ENCODE measurements around the gene GRWD1.
A peak's percentile ranks its signal among the peaks of the same experiment; 100 is the strongest.

The GRWD1 gene

GRCh38 chr19:48398375-48399235 is 47.2 kb upstream of the GRWD1 start:
- H3K4ac ChIP-seq (ENCODE audit: low read depth, low read length): peak overlapping the region; percentile 49
- H3K79me1 ChIP-seq (ENCODE audit: low read length): no peaks in the 10 kb centered on the region
- H3K27me3 ChIP-seq (ENCODE audit: insufficient read depth, low read length, poor library complexity): peaks cover 15% of the 10 kb centered on the region
- no peak overlapping the region for H4K5ac ChIP-seq (ENCODE audit: low read length)
- WGBS (ENCODE audit: extremely low coverage, insufficient coverage, low lambda C conversion rate): no CpG with 5 or more reads among the region's 104 CpGs
- H3K4me2 ChIP-seq (ENCODE audit: low read length): peak overlapping the region; percentile 64
- no peak overlapping the region for H3K27ac ChIP-seq (ENCODE audit: low read depth, low read length)
- H3K4me3 ChIP-seq (ENCODE audit: low read length): peak overlapping the region; percentile 35
- H4K8ac ChIP-seq (ENCODE audit: low read depth, low read length): no peak overlapping the region
- H3K79me2 ChIP-seq (ENCODE audit: control insufficient read depth, insufficient read depth, low read length): no peaks in the 10 kb centered on the region
- H2AK5ac ChIP-seq (ENCODE audit: low read length): no peak overlapping the region
- H3K4me1 ChIP-seq (ENCODE audit: control insufficient read depth, low read depth, low read length): peaks cover 5% of the 10 kb centered on the region
- H3K9ac ChIP-seq (ENCODE audit: low read length): peak overlapping the region; percentile 78
- no peaks in the 10 kb centered on the region for H3K36me3 ChIP-seq (ENCODE audit: control insufficient read depth, insufficient read depth, low read length)
- H3K23ac ChIP-seq (ENCODE audit: low read length): peak overlapping the region; percentile 95
- H2BK15ac ChIP-seq (replicated peaks; ENCODE audit: low read depth): no peak overlapping the region
- DNase-seq: peak; percentile 97
- H3K56ac ChIP-seq (ENCODE audit: low read length): peak overlapping the region; percentile 84
- no peak overlapping the region for H2BK120ac ChIP-seq (ENCODE audit: low read depth, low read length)
- peak overlapping the region; percentile 53 for H3K18ac ChIP-seq (ENCODE audit: low read length)
- no peak overlapping the region for H2BK5ac ChIP-seq (ENCODE audit: low read length)

GRCh38 chr19:48400018-48400742 is 45.6 kb upstream of the GRWD1 start:
- WGBS (ENCODE audit: extremely low coverage, insufficient coverage, low lambda C conversion rate): no CpG with 5 or more reads among the region's 14 CpGs
- H3K9ac ChIP-seq (ENCODE audit: low read length): peak overlapping the region; percentile 56
- H4K8ac ChIP-seq (ENCODE audit: low read depth, low read length): no peak overlapping the region
- H3K79me1 ChIP-seq (ENCODE audit: low read length): no peaks in the 10 kb centered on the region
- H2BK5ac ChIP-seq (ENCODE audit: low read length): no peak overlapping the region
- H3K4me2 ChIP-seq (ENCODE audit: low read length): peak overlapping the region; percentile 60
- H3K4me3 ChIP-seq (ENCODE audit: low read length): no peak overlapping the region
- H3K79me2 ChIP-seq (ENCODE audit: control insufficient read depth, insufficient read depth, low read length): no peaks in the 10 kb centered on the region
- H3K27me3 ChIP-seq (ENCODE audit: insufficient read depth, low read length, poor library complexity): peaks cover 9% of the 10 kb centered on the region
- H3K4me1 ChIP-seq (ENCODE audit: control insufficient read depth, low read depth, low read length): peaks cover 5% of the 10 kb centered on the region
- no peak overlapping the region for H3K4ac ChIP-seq (ENCODE audit: low read depth, low read length)
- H3K18ac ChIP-seq (ENCODE audit: low read length): no peak overlapping the region
- H3K23ac ChIP-seq (ENCODE audit: low read length): no peak overlapping the region
- H3K36me3 ChIP-seq (ENCODE audit: control insufficient read depth, insufficient read depth, low read length): no peaks in the 10 kb centered on the region
- H3K56ac ChIP-seq (ENCODE audit: low read length): peak overlapping the region; percentile 68
- no peak overlapping the region for H2AK5ac ChIP-seq (ENCODE audit: low read length)
- no peak overlapping the region for H2BK15ac ChIP-seq (replicated peaks; ENCODE audit: low read depth)
- DNase-seq: peak; percentile 94
- no peak overlapping the region for H2BK120ac ChIP-seq (ENCODE audit: low read depth, low read length)
- H3K27ac ChIP-seq (ENCODE audit: low read depth, low read length): peak overlapping the region; percentile 31
- H4K5ac ChIP-seq (ENCODE audit: low read length): no peak overlapping the region

- Histone ChIP-seq H2BK120ac (ENCODE audit: low read depth, low read length) (no peak overlapping the region), H2BK15ac (replicated peaks; ENCODE audit: low read depth) (no peak overlapping the region)
These were observed 44.5 kb upstream of the GRWD1 start for GRCh38 chr19:48401287-48401686.

GRCh38 chr19:48403606-48404005 is 42.2 kb upstream of the GRWD1 start:
- Histone ChIP-seq H2BK5ac (ENCODE audit: low read length) (no peak overlapping the region), H3K23ac (ENCODE audit: low read length) (no peak overlapping the region), H3K36me3 (ENCODE audit: control insufficient read depth, insufficient read depth, low read length) (no peaks in the 10 kb centered on the region), H4K5ac (ENCODE audit: low read length) (no peak overlapping the region), H3K4me2 (ENCODE audit: low read length) (no peak overlapping the region), H3K56ac (ENCODE audit: low read length) (no peak overlapping the region), H3K4me1 (ENCODE audit: control insufficient read depth, low read depth, low read length) (peaks cover 1% of the 10 kb centered on the region), H3K4me3 (ENCODE audit: low read length) (no peak overlapping the region), H2AK5ac (ENCODE audit: low read length) (no peak overlapping the region), H3K4ac (ENCODE audit: low read depth, low read length) (no peak overlapping the region), H2BK15ac (replicated peaks; ENCODE audit: low read depth) (no peak overlapping the region), H3K27me3 (ENCODE audit: insufficient read depth, low read length, poor library complexity) (no peaks in the 10 kb centered on the region), H2BK120ac (ENCODE audit: low read depth, low read length) (no peak overlapping the region), H3K79me1 (ENCODE audit: low read length) (no peaks in the 10 kb centered on the region), H3K27ac (ENCODE audit: low read depth, low read length) (no peak overlapping the region), H3K18ac (ENCODE audit: low read length) (no peak overlapping the region), H4K8ac (ENCODE audit: low read depth, low read length) (no peak overlapping the region), H3K79me2 (ENCODE audit: control insufficient read depth, insufficient read depth, low read length) (no peaks in the 10 kb centered on the region), H3K9ac (ENCODE audit: low read length) (no peak overlapping the region)
- no CpG with 5 or more reads among the region's 3 CpGs for WGBS (ENCODE audit: extremely low coverage, insufficient coverage, low lambda C conversion rate)
- peak; percentile 91 for DNase-seq

More at GRCh38 chr19:48401287-48401686, 44.5 kb upstream of the GRWD1 start:
- Histone ChIP-seq H3K36me3 (ENCODE audit: control insufficient read depth, insufficient read depth, low read length) (no peaks in the 10 kb centered on the region), H2BK5ac (ENCODE audit: low read length) (no peak overlapping the region), H3K18ac (ENCODE audit: low read length) (no peak overlapping the region), H3K4me3 (ENCODE audit: low read length) (no peak overlapping the region), H2AK5ac (ENCODE audit: low read length) (no peak overlapping the region), H4K8ac (ENCODE audit: low read depth, low read length) (no peak overlapping the region), H3K27ac (ENCODE audit: low read depth, low read length) (no peak overlapping the region), H3K9ac (ENCODE audit: low read length) (no peak overlapping the region), H3K4ac (ENCODE audit: low read depth, low read length) (no peak overlapping the region), H3K4me1 (ENCODE audit: control insufficient read depth, low read depth, low read length) (peaks cover 4% of the 10 kb centered on the region), H3K4me2 (ENCODE audit: low read length) (no peak overlapping the region), H3K56ac (ENCODE audit: low read length) (peak overlapping the region; percentile 20), H3K23ac (ENCODE audit: low read length) (no peak overlapping the region), H3K79me1 (ENCODE audit: low read length) (no peaks in the 10 kb centered on the region), H4K5ac (ENCODE audit: low read length) (no peak overlapping the region), H3K27me3 (ENCODE audit: insufficient read depth, low read length, poor library complexity) (no peaks in the 10 kb centered on the region), H3K79me2 (ENCODE audit: control insufficient read depth, insufficient read depth, low read length) (no peaks in the 10 kb centered on the region)
- WGBS (ENCODE audit: extremely low coverage, insufficient coverage, low lambda C conversion rate): no CpG with 5 or more reads among the region's 5 CpGs
- peak; percentile 45 for DNase-seq

GRCh38 chr19:48405010-48405659 is 40.6 kb upstream of the GRWD1 start:
- no peak overlapping the region for H2BK120ac ChIP-seq (ENCODE audit: low read depth, low read length)
- no peak overlapping the region for H3K23ac ChIP-seq (ENCODE audit: low read length)
- no peak overlapping the region for H4K8ac ChIP-seq (ENCODE audit: low read depth, low read length)
- H3K18ac ChIP-seq (ENCODE audit: low read length): no peak overlapping the region
- no peaks in the 10 kb centered on the region for H3K79me1 ChIP-seq (ENCODE audit: low read length)
- no peak overlapping the region for H3K9ac ChIP-seq (ENCODE audit: low read length)
- H3K27me3 ChIP-seq (ENCODE audit: insufficient read depth, low read length, poor library complexity): no peaks in the 10 kb centered on the region
- H3K4ac ChIP-seq (ENCODE audit: low read depth, low read length): no peak overlapping the region
- H2AK5ac ChIP-seq (ENCODE audit: low read length): no peak overlapping the region
- H2BK15ac ChIP-seq (replicated peaks; ENCODE audit: low read depth): no peak overlapping the region
- no CpG with 5 or more reads among the region's 27 CpGs for WGBS (ENCODE audit: extremely low coverage, insufficient coverage, low lambda C conversion rate)
- H2BK5ac ChIP-seq (ENCODE audit: low read length): no peak overlapping the region
- no peak for DNase-seq
- H3K79me2 ChIP-seq (ENCODE audit: control insufficient read depth, insufficient read depth, low read length): no peaks in the 10 kb centered on the region
- H3K56ac ChIP-seq (ENCODE audit: low read length): no peak overlapping the region
- H3K4me1 ChIP-seq (ENCODE audit: control insufficient read depth, low read depth, low read length): no peaks in the 10 kb centered on the region
- no peak overlapping the region for H4K5ac ChIP-seq (ENCODE audit: low read length)
- no peak overlapping the region for H3K4me2 ChIP-seq (ENCODE audit: low read length)
- H3K36me3 ChIP-seq (ENCODE audit: control insufficient read depth, insufficient read depth, low read length): no peaks in the 10 kb centered on the region
- H3K27ac ChIP-seq (ENCODE audit: low read depth, low read length): no peak overlapping the region
- H3K4me3 ChIP-seq (ENCODE audit: low read length): no peak overlapping the region

Measured in mesendoderm (in vitro differentiated cells).